ENCODE results near the gene DEF6.

Gene DEF6

DNA sequence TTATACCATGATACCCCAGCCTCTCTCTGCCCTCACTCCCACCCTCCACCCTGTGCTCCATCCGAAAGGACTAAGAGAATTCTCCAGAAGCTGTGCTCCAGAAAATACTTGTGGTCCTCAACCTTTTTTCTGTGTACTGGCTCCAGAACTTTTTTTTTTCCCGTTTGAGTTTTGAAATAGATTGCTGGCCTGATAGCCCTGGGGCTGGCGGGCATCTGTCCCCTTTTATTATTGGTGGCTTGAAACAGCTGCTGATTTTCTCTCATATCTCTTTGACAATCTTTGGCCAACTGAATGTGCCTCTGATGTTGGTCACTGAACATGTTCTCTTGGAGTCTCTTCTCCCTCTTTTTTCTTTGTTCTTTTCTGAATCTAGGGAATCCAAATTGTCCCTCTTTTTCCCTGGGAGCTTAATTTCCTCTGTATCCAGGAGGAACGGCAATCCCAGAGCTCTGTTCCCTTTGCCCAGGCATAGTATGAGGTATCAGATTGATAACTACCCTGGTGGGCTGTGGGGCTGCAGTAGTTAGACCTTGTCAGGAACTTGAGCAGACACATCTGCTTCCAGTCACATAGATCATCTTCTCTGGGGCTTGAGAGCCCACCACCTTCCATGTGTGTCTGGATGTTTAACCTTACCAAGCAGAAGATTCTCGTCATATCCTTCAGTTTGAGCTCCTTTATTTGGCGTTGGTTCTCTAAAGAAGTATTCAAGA is 46.4 kb downstream of the DEF6 start:
- DNase-seq (ENCODE audit: low read depth) = no peak

DNA sequence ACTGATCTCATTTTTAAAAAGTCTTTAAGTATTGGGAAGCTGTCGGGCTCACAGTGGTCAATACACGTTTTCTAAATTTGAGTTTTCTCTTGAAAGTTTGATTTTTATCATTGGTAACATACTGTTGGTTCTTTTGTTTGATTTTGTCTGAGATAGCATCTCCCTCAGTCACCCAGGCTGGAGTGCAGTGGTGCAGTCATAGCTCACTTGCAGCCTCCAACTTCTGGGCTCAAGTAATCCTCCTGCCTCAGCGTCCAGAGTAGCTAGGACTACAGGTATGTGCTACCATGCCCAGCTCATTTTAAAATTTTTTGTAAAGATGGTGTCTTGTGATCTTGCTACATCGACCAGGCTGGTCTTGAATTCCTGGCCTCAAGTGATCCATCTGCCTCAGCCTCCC is 53.8 kb downstream of the DEF6 start:
- no peak for DNase-seq (ENCODE audit: low read depth)

DNA sequence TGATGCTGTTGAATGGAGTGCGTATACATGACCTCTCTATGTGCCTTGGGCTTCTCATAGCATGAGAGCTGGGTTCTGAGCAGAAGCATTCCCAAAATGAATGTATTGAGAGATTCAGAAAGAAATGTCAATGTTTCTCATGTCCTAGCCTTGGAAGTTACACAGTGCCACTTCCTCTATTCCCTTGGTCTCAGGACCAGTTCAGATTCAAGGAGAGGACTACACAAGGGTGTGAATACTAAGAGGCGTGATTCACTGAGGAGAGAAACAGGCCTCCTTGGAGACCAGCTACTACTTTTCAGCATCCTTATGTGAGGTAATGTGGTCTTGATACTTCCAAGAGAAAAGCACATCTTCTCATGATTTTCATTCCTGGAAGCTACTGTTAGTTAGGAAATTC is 55.1 kb downstream of the DEF6 start:
- no peak for DNase-seq (ENCODE audit: low read depth)

DNA sequence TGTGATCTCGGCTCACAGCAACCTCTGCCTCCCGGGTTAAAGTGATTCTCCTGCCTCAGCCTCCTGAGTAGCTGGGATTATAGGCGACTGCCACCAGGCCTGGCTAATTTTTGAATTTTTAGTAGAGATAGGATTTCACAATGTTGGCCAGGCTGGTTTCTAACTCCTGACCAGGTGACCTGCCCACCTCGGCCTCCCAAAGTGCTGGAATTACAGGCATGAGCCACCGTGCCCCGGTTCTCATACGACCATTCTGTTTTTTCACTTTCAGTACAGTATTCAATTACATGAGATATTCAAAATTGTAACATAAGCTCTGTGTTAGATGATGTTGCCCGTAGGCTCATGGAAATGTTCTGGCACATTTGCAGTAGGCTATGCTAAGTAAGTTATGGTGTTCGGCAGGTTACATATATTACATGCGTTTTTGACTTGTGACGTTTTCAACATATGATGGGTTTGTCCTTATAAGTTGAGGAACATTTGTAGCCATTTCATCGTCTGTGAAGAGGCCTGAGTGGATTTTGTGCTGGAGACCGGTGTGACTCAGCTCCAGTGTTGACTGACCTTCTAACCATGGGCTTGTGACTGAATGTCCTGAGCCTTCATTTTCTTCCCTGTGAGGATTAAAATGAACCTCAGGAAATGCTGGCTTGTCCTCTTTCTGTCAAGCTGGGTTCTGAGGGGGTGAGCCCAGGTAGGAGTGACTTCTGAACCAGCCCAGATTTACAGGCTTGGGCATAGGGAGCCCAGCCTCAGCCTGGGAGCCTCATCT is 56.9 kb downstream of the DEF6 start:
- no peak for DNase-seq (ENCODE audit: low read depth)

DNA sequence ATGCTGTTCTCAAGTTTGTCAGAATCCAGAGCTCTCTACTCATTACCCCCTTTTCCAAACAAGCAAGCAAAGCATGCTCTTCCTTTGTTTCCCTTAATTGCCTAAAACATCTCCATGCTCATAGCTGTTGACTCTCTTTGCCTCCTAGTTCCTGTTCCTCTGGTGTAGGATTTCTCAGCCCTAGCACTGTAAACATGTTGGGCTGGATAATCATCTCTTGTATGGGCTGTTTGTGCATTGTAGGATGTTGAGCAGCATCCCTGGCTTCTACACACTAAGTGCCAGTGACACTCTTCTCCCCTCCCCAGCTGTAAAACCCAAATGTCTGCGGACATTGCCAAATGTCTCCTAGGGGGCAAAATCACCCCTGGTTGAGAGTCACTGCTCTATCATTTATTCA is 58.8 kb downstream of the DEF6 start:
- no peak for DNase-seq (ENCODE audit: low read depth)

DNA sequence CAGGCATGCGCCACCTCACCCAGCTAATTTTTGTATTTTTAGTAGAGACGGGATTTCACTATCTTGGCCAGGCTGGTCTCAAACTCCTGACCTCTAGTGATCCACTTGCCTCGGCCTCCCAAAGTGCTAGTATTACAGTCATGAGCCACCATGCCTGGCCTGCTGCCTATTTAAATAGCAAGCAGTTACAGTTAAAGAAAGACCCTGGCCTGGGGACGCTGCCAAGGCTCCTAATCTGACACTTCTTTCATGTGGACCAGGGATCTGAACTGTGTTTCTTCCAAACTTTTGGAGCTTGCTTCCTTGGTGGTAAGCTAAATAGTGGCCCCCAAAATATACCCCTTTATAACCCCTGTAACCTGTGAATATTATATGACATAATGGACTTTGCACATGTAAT is 60.1 kb downstream of the DEF6 start:
- no peak for DNase-seq (ENCODE audit: low read depth)

DNA sequence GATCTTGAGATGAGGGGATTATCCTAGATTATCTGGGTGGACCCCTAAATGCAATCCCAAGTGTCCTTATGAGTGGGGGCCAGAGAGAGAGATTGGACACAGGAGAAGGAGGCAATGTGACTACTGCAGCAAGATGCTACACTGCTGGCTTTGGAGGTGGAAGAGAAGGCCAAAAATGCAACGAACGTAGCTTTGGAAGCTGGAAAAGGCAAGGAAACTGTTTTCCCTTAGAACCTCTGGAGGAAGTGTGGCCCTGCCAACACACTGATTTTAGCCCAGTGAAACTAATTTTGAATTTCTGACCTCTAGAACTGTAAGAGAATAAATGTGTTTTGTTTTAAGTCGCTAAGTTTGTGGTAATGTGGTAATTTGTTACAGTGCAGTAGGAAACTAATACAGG is 60.5 kb downstream of the DEF6 start:
- DNase-seq (ENCODE audit: low read depth) = no peak

DNA sequence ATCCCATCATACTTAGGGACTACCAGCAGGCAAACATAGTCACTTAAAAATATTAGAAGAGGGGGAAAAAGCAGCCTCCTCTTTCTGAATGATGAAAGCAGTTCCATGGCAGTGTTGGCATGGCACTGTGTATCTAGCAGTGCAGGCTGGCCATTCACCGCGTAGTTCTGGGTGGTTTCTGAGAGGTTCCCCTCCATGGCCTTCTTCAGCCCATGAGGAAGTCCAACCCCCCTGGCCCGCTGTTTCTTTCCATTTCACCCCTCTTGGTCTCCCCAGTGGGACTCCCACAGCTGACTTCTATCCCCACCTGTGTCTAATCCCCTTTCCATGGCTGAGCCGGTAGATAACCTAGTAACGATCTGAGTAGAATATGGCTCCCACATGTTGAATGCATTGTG is 61.7 kb downstream of the DEF6 start:
- DNase-seq (ENCODE audit: low read depth) = no peak

DNA sequence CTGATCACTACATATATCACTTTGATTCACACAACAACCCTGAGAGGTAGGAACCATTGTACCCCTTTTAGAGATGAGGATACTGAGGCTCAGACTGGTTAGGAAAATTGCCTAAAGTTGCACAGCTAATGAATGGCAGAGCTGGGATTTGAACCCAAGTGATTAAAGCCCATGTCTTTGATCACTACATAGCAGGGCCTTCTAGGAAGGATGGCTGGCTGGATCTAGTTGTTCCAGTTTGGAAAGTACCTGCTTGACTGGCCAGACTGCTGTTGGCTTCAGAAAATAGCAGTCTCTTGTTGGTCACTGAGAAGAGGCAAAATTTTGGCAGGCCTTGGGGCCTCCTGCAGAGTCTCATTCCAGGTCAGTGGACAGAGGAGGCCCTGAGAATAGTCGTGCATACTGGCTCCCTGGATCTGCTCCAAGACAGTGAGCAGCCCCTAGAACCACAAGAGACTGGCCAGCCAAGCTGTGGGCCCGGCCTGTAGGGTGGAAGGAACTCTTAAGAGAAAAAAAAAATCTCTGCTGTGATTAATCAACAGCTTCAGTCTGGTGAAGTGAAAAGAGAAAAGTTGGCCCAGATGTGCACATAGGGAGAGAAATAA is 62.2 kb downstream of the DEF6 start:
- no peak for DNase-seq (ENCODE audit: low read depth)

DNA sequence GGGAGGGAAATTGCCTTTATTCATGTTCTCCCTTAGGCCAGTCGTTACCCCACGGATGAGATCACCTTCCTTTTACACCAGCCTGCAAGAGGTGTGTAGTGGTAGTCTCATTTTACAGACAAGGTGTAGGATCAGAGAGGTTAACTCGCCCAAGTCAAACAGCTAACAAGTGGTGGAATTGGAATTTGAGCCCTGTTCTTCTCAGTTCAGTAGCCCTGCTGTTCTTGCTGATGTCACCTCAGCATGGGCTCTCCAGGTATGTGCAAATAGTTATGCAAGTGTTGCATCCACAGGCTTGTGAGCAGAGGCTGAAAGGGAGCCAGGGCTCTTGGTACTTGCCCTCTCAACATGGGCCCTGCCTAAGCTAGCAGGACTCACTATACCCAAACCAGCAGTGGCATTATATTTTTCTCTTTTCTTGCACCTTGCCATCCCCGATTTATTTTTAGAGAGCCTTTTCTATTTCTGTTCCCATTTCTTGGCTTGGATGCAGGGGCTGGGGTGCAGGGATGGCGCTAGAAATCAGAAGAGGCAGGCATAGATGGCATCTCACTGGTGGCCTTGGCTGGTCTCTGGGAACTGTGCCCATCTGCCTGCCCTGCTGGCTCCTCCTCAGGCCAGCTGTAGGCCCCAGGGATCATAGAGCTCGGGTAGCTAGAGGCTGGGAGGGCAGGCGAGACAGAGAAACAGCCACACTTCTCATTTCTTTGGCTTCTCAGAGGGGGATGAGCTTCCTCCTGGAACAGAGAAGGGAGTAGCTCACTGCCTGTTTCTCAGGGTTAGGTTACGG is 62.9 kb downstream of the DEF6 start:
- no peak for DNase-seq (ENCODE audit: low read depth)

DNA sequence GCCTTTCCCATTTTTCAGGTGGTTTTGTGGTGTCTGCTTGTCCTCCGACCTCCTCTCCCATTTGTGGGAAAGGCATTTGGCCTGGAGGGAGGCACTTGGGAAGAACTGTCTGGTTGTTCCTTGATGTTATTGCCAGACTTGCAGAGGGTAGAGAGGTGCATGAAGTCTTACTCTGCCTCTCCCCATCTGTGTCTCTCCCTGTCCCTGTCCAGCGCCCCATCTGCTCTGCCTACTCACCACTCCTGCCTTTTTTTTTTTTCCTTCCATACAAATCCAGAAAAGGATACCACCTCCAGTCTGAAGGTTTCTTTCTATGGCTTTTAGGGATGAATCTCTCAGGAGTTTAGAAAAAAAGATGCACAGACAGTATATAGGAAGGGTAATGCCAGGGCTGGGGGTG is 64.6 kb downstream of the DEF6 start:
- DNase-seq (ENCODE audit: low read depth) = no peak

DNA sequence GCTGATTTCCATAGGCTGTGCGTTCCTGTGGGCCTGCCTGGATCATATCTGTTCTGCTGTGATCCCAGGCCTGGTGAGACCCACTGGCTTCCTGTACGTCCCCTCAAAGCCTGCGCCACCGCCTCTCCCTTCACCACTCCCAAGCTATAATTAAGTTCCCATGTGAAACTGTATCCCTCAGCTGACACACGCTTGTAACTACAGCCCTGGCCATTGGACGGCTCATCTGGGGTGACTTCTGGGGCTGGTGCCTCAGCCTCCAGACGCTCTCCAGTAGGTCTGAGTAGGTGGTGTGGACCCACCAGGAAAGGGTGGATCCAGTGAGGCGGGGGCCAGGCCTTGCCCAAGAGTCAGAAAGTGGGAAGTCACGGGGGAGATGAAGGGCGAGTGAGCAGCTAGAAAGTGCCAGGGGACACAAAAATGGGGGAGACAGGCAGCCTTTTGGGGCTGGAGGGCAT is 65.7 kb downstream of the DEF6 start:
- no peak for DNase-seq (ENCODE audit: low read depth)

DNA sequence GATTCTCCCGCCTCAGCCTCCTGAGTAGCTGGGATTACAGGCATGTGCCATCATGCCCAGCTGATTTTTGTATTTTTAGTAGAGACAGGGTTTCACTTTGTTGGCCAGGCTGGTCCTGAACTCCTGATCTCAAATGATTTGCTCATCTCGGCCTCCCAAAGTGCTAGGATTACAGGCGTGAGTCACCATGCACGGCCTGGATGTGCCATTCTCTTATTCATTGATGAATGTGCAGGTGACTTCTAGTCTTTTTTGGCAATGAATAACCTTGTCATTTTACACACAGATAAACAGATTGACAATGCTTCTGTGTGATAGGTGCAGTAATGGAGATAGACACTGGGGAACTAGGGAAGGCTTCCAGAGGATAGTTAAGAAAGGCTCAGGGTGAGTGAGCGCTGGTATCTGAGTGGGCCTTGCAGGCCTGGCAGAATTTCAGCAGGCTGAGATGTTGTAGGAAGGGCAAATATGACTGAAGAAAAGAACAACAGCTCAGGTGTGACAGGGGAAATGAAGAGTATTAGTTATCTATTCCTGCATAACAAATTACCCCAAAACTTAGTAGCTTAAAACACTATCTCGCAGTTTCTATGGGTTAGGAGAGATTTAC is 68.1 kb downstream of the DEF6 start:
- no peak for DNase-seq (ENCODE audit: low read depth)

DNA sequence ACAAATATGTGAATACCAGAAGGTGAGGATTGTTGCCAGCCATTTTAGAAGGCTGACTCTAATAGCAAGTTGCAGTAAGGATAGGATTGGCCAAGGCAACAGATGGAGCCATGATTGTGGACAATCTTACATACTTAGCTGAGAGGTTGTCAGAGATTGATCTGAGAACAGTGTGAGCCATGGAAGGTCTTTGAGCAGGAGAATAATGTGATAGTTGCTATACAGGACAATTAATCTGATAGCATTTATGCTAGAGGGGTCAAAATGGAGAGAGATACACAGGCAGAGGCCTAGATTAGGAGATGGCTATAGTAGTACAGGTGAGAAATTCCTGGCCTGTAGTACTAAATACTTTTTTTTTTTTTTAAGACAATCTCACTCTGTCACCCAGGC is 68.6 kb downstream of the DEF6 start:
- no peak for DNase-seq (ENCODE audit: low read depth)

DNA sequence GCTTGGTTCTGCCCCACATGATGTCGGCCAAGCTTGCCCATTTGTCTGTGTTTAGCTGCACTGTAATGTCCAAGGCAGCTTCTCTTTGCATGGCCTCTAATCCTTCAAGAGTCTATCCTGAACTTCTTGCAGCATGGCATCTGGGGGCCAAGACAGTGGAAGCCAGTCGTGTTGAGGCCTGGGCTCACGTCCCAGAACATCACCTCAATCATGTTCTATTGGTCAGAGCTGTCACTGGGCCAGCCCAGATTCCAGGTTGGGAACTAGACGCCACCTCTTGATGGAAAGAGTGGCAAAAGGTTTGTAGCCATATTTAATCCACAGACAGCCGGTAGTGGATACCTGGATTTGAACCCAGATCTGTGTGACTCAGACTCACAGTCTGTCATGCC is 70.0 kb downstream of the DEF6 start:
- DNase-seq (ENCODE audit: low read depth) = no peak

DNA sequence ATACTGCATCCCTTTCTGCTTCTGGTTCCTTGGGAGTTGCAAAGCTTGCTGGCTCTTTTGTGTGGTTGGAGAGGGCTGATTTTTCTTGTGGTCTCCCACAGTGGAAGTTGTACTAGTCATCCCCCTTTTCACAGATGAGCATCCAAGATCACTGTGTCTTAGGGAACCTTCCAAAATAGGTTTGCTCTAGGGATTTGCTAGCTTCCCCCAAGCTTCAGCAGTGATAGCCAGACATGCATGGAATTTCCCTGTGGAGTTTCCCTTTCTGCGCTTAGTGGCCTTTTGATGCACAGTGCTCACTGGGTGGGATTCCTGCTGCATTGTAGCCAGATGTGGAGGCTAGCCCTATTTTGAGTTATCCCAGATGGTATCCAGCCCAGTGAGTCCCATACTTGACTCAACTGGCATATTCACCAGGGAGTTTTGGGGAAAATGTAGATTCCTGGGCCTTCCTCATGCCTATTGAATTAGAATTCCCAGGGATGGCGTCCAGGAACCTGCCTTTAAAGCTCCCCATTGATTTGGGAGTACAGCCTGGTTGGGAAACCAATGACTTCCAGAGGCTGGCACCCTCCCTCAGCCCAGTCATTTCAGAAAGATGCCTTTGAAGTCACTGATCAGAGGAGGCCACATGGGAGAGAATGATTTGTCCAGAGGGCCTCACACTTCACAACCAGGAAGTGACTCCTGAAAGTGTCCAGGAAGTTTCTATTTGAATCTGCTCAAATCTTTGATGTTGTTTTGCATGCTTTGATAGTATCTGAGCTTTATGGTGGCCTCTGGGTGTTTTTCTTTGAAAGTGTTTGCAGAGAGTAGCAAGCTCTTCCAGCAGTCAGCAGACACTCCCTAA is 70.6 kb downstream of the DEF6 start:
- no peak for DNase-seq (ENCODE audit: low read depth)

DNA sequence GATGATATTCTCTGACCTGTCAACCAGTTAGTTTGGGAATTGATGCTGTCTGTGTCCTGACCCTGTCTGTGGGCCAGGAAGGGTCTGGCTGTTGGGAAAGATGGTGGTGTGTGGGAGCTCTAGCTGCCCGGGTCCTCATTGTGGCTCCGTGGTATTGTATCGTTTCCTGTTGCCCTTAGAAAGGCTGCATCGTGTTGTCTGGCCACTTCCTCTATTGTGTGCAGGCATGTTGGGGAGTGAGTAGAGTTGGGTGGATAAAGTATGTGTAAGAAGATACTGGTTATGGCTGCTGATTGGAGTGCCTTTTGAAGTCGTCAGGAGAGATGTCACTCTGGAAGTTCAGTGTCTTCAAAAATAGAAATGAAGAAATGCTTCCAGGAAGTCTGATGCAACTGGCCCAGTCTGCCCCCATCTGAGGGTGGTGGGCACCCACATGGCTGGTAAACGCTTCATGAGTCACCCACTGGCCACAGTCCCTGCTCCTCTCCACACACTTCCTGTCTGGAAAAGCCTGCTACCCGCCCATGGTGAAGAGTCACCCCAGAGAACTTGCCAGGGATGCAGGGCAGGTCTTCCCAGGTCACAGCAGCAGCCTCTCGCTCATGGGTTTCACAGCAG is 72.6 kb downstream of the DEF6 start:
- DNase-seq (ENCODE audit: low read depth) = peak; percentile 75

DNA sequence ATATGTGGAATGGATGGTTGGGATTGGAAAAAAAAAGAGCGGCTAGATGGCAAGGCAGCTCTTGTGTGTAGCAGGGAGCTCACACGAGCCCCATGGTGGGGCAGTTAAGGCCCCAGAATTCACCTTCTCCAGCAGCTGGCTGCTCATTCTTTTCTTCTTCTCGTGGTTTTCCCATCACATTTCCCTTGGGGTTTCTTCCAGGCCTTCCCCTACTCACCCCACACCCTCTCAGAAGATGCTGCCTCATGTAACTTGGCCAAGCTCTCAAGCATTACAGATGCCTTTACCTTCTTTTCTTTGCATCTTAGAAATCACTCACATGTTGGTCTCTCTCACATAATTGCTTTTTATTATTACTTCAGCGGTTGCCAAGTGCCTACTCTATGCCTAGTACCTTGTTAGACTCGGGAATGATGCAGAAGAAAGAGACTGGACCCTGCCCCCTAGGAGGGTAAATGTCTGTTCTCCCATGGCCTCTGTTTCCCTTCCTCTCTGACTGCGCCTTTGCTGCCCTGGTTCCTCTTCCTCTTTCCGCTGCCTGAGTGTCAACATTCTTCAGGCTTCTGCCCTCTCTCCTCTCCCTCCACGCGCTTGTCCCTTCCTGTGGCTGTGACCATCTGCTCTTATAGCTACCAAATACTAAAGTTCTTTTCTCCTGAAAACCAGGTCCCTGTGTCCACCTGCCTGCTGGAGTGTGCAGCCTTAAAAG is 73.3 kb downstream of the DEF6 start:
- DNase-seq (ENCODE audit: low read depth) = peak; percentile 17
